ENCODE data around the gene SUPT6H. TPM values are rescaled to one million over a fixed set of nuclear protein-coding genes. Genes with fewer than 3 reads are reported as not detected.

The SUPT6H gene
- total RNA-seq, 4 donors from 2014 or later = 51.9 to 98.8 (median 63.1) TPM

GRCh38 chr17:28686296-28686695 is 24.3 kb downstream of the SUPT6H start:
- TF ChIP-seq CTCF (IDR thresholded peaks at IDR 0.05) = no peak
- no peak for DNase-seq (ENCODE audit: low spot score)
- no peak for ATAC-seq (ENCODE audit: low FRiP score)

DNA sequence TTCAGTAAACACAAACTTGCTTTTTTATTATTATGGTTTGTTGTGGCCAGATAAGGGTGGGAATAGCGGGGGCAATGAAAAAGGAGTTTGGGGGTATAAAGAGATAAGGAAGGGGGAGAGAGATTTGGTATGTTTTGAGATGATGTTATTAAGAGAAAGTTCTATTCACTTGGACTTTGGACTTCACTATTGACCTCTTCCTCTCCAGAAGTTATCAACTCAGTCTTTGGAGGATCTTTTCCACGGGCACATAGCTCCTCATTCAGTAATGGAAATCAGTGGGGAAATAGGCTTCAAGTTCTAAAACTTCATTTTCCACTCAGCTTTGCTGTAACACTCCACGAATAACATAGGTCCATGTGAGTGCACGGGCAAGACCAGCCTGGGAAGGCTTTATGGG is 26.5 kb downstream of the SUPT6H start:
- TF ChIP-seq CTCF (IDR thresholded peaks at IDR 0.05) = no peak
- ATAC-seq (ENCODE audit: low FRiP score) (no peak), DNase-seq (ENCODE audit: low spot score) (no peak)

DNA sequence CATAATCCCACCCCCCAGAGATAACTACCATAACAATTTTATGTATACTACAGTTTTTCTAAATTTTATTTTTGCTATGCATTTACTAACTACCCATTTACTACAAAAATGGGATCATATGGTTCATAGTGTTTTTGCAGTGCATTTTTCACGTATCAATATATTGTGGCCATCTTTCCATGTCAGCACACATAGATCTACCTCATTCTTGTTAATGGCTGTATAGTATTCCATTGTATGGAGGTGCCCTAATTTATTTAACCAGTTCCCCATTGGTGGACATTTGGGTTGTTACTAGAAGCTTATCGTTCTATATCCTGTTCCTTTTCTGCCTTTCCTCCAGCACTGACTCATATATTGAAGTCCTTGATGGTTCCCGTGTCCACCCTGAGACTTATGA is 27.0 kb downstream of the SUPT6H start:
- no peak for TF ChIP-seq CTCF (IDR thresholded peaks at IDR 0.05)
- DNase-seq (ENCODE audit: low spot score) = no peak
- no peak for ATAC-seq (ENCODE audit: low FRiP score)

- no peak for DNase-seq (ENCODE audit: low spot score)
- no peak for TF ChIP-seq CTCF (IDR thresholded peaks at IDR 0.05)
- no peak for ATAC-seq (ENCODE audit: low FRiP score)
These were observed 31.9 kb downstream of the SUPT6H start for GRCh38 chr17:28693869-28694268.

DNA sequence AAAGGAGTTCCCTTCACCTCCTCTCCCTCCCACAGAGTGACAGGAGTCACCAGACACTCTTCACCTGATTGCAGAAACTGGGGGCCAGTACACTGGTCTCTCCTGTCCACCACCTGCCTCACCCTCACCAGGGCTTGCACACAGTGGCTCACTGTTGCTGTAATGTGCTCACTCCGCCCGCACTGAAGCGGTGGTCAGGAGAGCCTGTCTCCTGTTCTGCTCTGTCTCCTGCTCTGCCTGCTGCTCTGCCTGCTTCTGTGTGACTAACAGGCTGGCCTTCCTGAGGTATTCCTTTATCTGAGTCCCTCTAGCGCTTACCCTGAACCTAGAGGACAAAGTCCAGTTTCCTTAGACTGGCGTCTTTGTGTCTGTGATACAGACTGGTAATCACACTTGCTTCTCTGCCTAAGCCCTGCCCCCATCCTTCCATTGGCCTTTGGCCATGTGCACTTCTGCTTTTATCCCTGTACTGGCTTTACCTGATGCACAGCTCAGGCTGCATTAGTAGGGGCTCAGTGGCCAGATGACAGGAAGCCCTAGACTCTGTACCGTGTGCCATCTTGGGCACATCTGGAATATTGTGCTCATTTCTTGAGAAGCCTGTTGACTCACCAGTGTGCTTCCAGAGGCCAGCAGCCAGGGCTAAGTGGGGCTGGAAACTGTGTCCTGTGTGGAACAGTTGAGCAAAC is 36.4 kb downstream of the SUPT6H start:
- no peak for ATAC-seq (ENCODE audit: low FRiP score)
- TF ChIP-seq CTCF (IDR thresholded peaks at IDR 0.05) = no peak
- no peak for DNase-seq (ENCODE audit: low spot score)

GRCh38 chr17:28700278-28700677 is 38.3 kb downstream of the SUPT6H start:
- TF ChIP-seq CTCF (IDR thresholded peaks at IDR 0.05) = no peak
- DNase-seq (ENCODE audit: low spot score) (no peak), ATAC-seq (ENCODE audit: low FRiP score) (no peak)

GRCh38 chr17:28700830-28701492 is 39.0 kb downstream of the SUPT6H start:
- ATAC-seq (ENCODE audit: low FRiP score) = no peak
- no peak for TF ChIP-seq CTCF (IDR thresholded peaks at IDR 0.05)
- DNase-seq (ENCODE audit: low spot score) = no peak
